GM12891 (cell line): ENCODE measurements around the gene TMEM74B.

Source experiments
- DNase-seq: peaks from one replicate; pipeline ENCODE4 v3.0.0; 2011; ENCODE audit warnings: low spot score; ENCODE audit not compliant: insufficient read length
- FAIRE-seq: peaks from 2 replicates; lab custom pipeline; 2011; peaks lifted over from hg19 to GRCh38; lab: Jason Lieb, UNC
- PAX5 ChIP-seq: IDR thresholded peaks from 2 replicates; pipeline ENCODE4 v1.6.1; 2011; ENCODE audit warnings: low read length, moderate library complexity, mild to moderate bottlenecking; ENCODE audit not compliant: insufficient read depth, severe bottlenecking
- POLR2A ChIP-seq: IDR thresholded peaks from 2 replicates; pipeline ENCODE4 v1.6.1; 2011; ENCODE audit warnings: low read depth, low read length, control low read depth
- POLR2AphosphoS5 ChIP-seq: IDR thresholded peaks from 2 replicates; pipeline ENCODE4 v1.6.1; 2011; ENCODE audit warnings: low read depth, low read length, control low read depth
- POU2F2 ChIP-seq: IDR thresholded peaks from 2 replicates; pipeline ENCODE4 v1.6.1; 2011; ENCODE audit warnings: low read depth, mild to moderate bottlenecking, control low read depth, low read length, moderate library complexity
- SPI1 ChIP-seq: IDR thresholded peaks from 2 replicates; pipeline ENCODE4 v1.6.1; 2011; ENCODE audit warnings: low read depth, low read length, control low read depth
- TAF1 ChIP-seq: IDR thresholded peaks from 2 replicates; pipeline ENCODE4 v1.6.1; 2011; ENCODE audit warnings: low read depth, low read length, control low read depth

TMEM74B gene

GRCh38 chr20:1205802-1206201 lies 21.0 kb upstream of the TMEM74B start:
- FAIRE-seq (no peak), DNase-seq (no peak)
- TF ChIP-seq POU2F2 (no peak), PAX5 (no peak), TAF1 (no peak), SPI1 (no peak), POLR2A (no peak), POLR2AphosphoS5 (no peak)

GRCh38 chr20:1204576-1204975 lies 19.8 kb upstream of the TMEM74B start:
- FAIRE-seq (no peak), DNase-seq (no peak)
- no peak for TF ChIP-seq POU2F2
- no peak for TF ChIP-seq TAF1
- no peak for TF ChIP-seq PAX5
- no peak for TF ChIP-seq POLR2AphosphoS5
- TF ChIP-seq SPI1: no peak
- no peak for TF ChIP-seq POLR2A

- TF ChIP-seq TAF1 (no peak), POU2F2 (no peak), POLR2A (no peak), PAX5 (no peak), POLR2AphosphoS5 (no peak), SPI1 (no peak)
- DNase-seq (no peak), FAIRE-seq (no peak)
Observed at GRCh38 chr20:1204113-1204512, 19.3 kb upstream of the TMEM74B start.

GRCh38 chr20:1203630-1204029 lies 18.8 kb upstream of the TMEM74B start:
- TF ChIP-seq POU2F2: no peak
- TF ChIP-seq SPI1: no peak
- TF ChIP-seq POLR2A: no peak
- no peak for TF ChIP-seq TAF1
- TF ChIP-seq POLR2AphosphoS5: no peak
- TF ChIP-seq PAX5: no peak
- DNase-seq (no peak), FAIRE-seq (no peak)

GRCh38 chr20:1202762-1203504 lies 18.2 kb upstream of the TMEM74B start, which contains the start of gene C20orf202:
TSS of gene C20orf202 (plus strand) at chr20:1203454. CDS start at chr20:1203586, 132 bp downstream.
- TF ChIP-seq TAF1: no peak
- no peak for TF ChIP-seq POLR2A
- TF ChIP-seq POU2F2: no peak
- TF ChIP-seq SPI1: no peak
- TF ChIP-seq PAX5: no peak
- no peak for TF ChIP-seq POLR2AphosphoS5
- no peak for DNase-seq
- no peak for FAIRE-seq

GRCh38 chr20:1199964-1200363 lies 15.2 kb upstream of the TMEM74B start:
- TF ChIP-seq POU2F2 (no peak), TAF1 (no peak), PAX5 (no peak), POLR2A (no peak), POLR2AphosphoS5 (no peak), SPI1 (no peak)
- FAIRE-seq: no peak
- DNase-seq: no peak

- no peak for DNase-seq
- TF ChIP-seq TAF1 (no peak), POLR2AphosphoS5 (no peak)
- no peak for FAIRE-seq
Observed at GRCh38 chr20:1199212-1199873, 14.6 kb upstream of the TMEM74B start.

- DNase-seq (no peak), FAIRE-seq (no peak)
- no peak for TF ChIP-seq POLR2A
- no peak for TF ChIP-seq PAX5
- no peak for TF ChIP-seq POLR2AphosphoS5
- no peak for TF ChIP-seq POU2F2
- TF ChIP-seq TAF1: no peak
- no peak for TF ChIP-seq SPI1
Observed at GRCh38 chr20:1198751-1199150, 14.0 kb upstream of the TMEM74B start.

GRCh38 chr20:1197801-1198200 lies 13.0 kb upstream of the TMEM74B start:
- TF ChIP-seq POLR2AphosphoS5: no peak
- no peak for TF ChIP-seq POU2F2
- no peak for TF ChIP-seq SPI1
- no peak for TF ChIP-seq POLR2A
- no peak for TF ChIP-seq TAF1
- TF ChIP-seq PAX5: no peak
- FAIRE-seq (no peak), DNase-seq (no peak)
